ENCODE results near the gene PDE6D.

The PDE6D gene

GRCh38 chr2:231800493-231801091 is 19.5 kb upstream of the PDE6D start:
- no peak overlapping the region for H2AK5ac ChIP-seq (ENCODE audit: low read depth, low read length)
- H3K79me1 ChIP-seq (ENCODE audit: low read depth, low read length) = no peaks in the 10 kb centered on the region
- no peak overlapping the region for H3K4me2 ChIP-seq (ENCODE audit: insufficient read depth, low read length, poor library complexity, severe bottlenecking)
- H3K23ac ChIP-seq (ENCODE audit: low read depth, low read length, poor library complexity) = no peak overlapping the region
- no peak overlapping the region for H4K91ac ChIP-seq (ENCODE audit: low read depth, low read length, poor library complexity)
- H2BK5ac ChIP-seq (ENCODE audit: low read length) = no peak overlapping the region
- H3K4me3 ChIP-seq (ENCODE audit: low read length in 2 of 2) = no peak overlapping the region
- no peak overlapping the region for H2AFZ ChIP-seq (ENCODE audit: low read length)
- H4K8ac ChIP-seq (ENCODE audit: low read depth, low read length) = no peak overlapping the region
- no peak overlapping the region for H3K14ac ChIP-seq (ENCODE audit: low read length)
- no peak overlapping the region for H3K27ac ChIP-seq (replicated peaks; ENCODE audit: low read length)
- H2BK120ac ChIP-seq (ENCODE audit: low read depth, low read length) = no peak overlapping the region
- H3K27me3 ChIP-seq (ENCODE audit: control insufficient read depth in 3 of 3, insufficient read depth in 3 of 3, low read depth in 1 of 3, low read length in 3 of 3) = no peaks in the 10 kb centered on the region
- peaks cover 0 to 3% of the 10 kb centered on the region in 2 donors for H3K4me1 ChIP-seq (ENCODE audit: control insufficient read depth in 2 of 2, insufficient read depth in 1 of 2, low read depth in 1 of 2, low read length in 2 of 2)
- H3K18ac ChIP-seq (ENCODE audit: low read length) = no peak overlapping the region
- no peak overlapping the region for H2BK15ac ChIP-seq (ENCODE audit: low read length)
- H3K36me3 ChIP-seq (replicated peaks in 1 of 2; ENCODE audit: control insufficient read depth in 2 of 2, insufficient read depth in 2 of 2, low read length in 2 of 2) = peaks cover 25 to 83% of the 10 kb centered on the region in 2 donors
- H3K4ac ChIP-seq (ENCODE audit: low read length) = no peak overlapping the region
- no peak overlapping the region for H3K9ac ChIP-seq (ENCODE audit: low read depth, low read length, poor library complexity)
- DNase-seq (ENCODE audit: low spot score) = peak; percentile 24
- H3K9me3 ChIP-seq (replicated peaks in 1 of 2; ENCODE audit: control insufficient read depth in 2 of 2, insufficient read depth in 1 of 2, low read depth in 1 of 2, low read length in 2 of 2) = no peaks in the 10 kb centered on the region
- no CpG with 5 or more reads among the region's 6 CpGs for WGBS, 2 donors (ENCODE audit: extremely low coverage in 2 of 2, insufficient read length in 2 of 2, insufficient replicate concordance in 1 of 2)
- no peak overlapping the region for H2BK12ac ChIP-seq (ENCODE audit: low read length)

- no peak overlapping the region for H3K23ac ChIP-seq (ENCODE audit: low read depth, low read length, poor library complexity)
- no peak overlapping the region for H2BK120ac ChIP-seq (ENCODE audit: low read depth, low read length)
- no peak overlapping the region for H2BK5ac ChIP-seq (ENCODE audit: low read length)
- no peak overlapping the region for H3K4me2 ChIP-seq (ENCODE audit: insufficient read depth, low read length, poor library complexity, severe bottlenecking)
- H3K79me1 ChIP-seq (ENCODE audit: low read depth, low read length) = no peaks in the 10 kb centered on the region
- H3K9ac ChIP-seq (ENCODE audit: low read depth, low read length, poor library complexity) = no peak overlapping the region
- DNase-seq (ENCODE audit: low spot score) = no peak
- H3K27ac ChIP-seq (replicated peaks; ENCODE audit: low read length) = no peak overlapping the region
- H2BK12ac ChIP-seq (ENCODE audit: low read length) = no peak overlapping the region
- no peak overlapping the region for H3K18ac ChIP-seq (ENCODE audit: low read length)
- no peak overlapping the region for H3K4me3 ChIP-seq (ENCODE audit: low read length in 2 of 2)
- no peaks in the 10 kb centered on the region for H3K4me1 ChIP-seq (ENCODE audit: control insufficient read depth in 2 of 2, insufficient read depth in 1 of 2, low read depth in 1 of 2, low read length in 2 of 2)
- H3K36me3 ChIP-seq (replicated peaks in 1 of 2; ENCODE audit: control insufficient read depth in 2 of 2, insufficient read depth in 2 of 2, low read length in 2 of 2) = peaks cover 35 to 91% of the 10 kb centered on the region in 2 donors
- H3K27me3 ChIP-seq (ENCODE audit: control insufficient read depth in 3 of 3, insufficient read depth in 3 of 3, low read depth in 1 of 3, low read length in 3 of 3) = no peaks in the 10 kb centered on the region
- H2AFZ ChIP-seq (ENCODE audit: low read length) = no peak overlapping the region
- no peak overlapping the region for H3K4ac ChIP-seq (ENCODE audit: low read length)
- no peak overlapping the region for H2BK15ac ChIP-seq (ENCODE audit: low read length)
- no peak overlapping the region for H3K14ac ChIP-seq (ENCODE audit: low read length)
- H2AK5ac ChIP-seq (ENCODE audit: low read depth, low read length) = no peak overlapping the region
- WGBS, 2 donors (ENCODE audit: extremely low coverage in 2 of 2, insufficient read length in 2 of 2, insufficient replicate concordance in 1 of 2) = no CpG with 5 or more reads among the region's 9 CpGs
- no peak overlapping the region for H4K8ac ChIP-seq (ENCODE audit: low read depth, low read length)
- no peaks in the 10 kb centered on the region for H3K9me3 ChIP-seq (replicated peaks in 1 of 2; ENCODE audit: control insufficient read depth in 2 of 2, insufficient read depth in 1 of 2, low read depth in 1 of 2, low read length in 2 of 2)
- H4K91ac ChIP-seq (ENCODE audit: low read depth, low read length, poor library complexity) = no peak overlapping the region
Measured at GRCh38 chr2:231795525-231796327, 14.6 kb upstream of the PDE6D start.

DNA sequence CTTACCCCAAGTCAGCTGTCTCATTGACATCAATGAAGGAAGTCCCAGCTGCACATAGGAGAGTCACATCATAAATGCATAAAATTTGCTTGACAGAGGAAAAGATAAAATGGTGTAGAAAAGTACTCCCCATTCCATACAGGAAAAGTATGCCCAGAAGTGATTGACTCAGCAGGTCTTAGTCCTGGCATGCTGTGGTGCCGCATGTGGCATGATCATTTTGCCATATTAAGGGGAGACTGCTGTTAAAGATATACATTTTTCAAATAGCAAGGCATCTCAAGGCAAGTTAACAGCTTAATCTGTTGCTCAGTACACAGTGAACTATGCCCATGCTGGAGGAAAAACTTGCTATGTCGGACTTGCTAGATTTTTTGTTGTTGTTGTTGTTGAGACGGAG is 13.3 kb upstream of the PDE6D start:
- Histone ChIP-seq H2AK5ac (ENCODE audit: low read depth, low read length) (no peak overlapping the region), H3K36me3 (replicated peaks in 1 of 2; ENCODE audit: control insufficient read depth in 2 of 2, insufficient read depth in 2 of 2, low read length in 2 of 2) (peaks cover 40 to 90% of the 10 kb centered on the region in 2 donors), H2BK120ac (ENCODE audit: low read depth, low read length) (no peak overlapping the region)

DNA sequence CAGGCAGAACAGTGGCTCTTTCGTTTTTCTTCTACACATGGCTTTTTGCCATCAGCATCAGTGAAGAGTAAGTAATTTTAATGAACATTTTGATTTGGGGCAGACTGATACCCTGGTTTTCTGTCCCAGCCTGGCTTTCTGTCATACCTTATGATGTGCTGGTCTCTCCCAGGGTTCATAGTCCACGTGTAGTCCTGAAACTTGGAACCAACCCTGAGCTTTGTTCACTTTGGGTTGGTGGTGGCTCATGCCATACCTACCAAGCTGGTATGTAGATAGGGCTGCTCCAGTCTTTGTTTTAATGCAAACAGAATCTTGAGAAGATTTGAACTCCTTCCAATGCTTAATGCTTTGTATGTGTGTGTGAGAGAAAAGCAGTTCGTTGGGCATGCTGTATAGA is 10.0 kb upstream of the PDE6D start:
- no peak overlapping the region for H2BK12ac ChIP-seq (ENCODE audit: low read length)
- H3K36me3 ChIP-seq (replicated peaks in 1 of 2; ENCODE audit: control insufficient read depth in 2 of 2, insufficient read depth in 2 of 2, low read length in 2 of 2) = peaks cover 28 to 76% of the 10 kb centered on the region in 2 donors
- WGBS, 2 donors (ENCODE audit: extremely low coverage in 2 of 2, insufficient read length in 2 of 2, insufficient replicate concordance in 1 of 2) = no CpG with 5 or more reads among the region's 3 CpGs
- H3K4me3 ChIP-seq (ENCODE audit: low read length in 2 of 2) = no peak overlapping the region
- no peak overlapping the region for H3K4ac ChIP-seq (ENCODE audit: low read length)
- H4K8ac ChIP-seq (ENCODE audit: low read depth, low read length) = no peak overlapping the region
- no peaks in the 10 kb centered on the region for H3K27me3 ChIP-seq (ENCODE audit: control insufficient read depth in 3 of 3, insufficient read depth in 3 of 3, low read depth in 1 of 3, low read length in 3 of 3)
- H3K18ac ChIP-seq (ENCODE audit: low read length) = no peak overlapping the region
- no peaks in the 10 kb centered on the region for H3K9me3 ChIP-seq (replicated peaks in 1 of 2; ENCODE audit: control insufficient read depth in 2 of 2, insufficient read depth in 1 of 2, low read depth in 1 of 2, low read length in 2 of 2)
- no peak overlapping the region for H3K14ac ChIP-seq (ENCODE audit: low read length)
- H2AK5ac ChIP-seq (ENCODE audit: low read depth, low read length) = no peak overlapping the region
- no peak overlapping the region for H2BK120ac ChIP-seq (ENCODE audit: low read depth, low read length)
- H3K4me1 ChIP-seq (ENCODE audit: control insufficient read depth in 2 of 2, insufficient read depth in 1 of 2, low read depth in 1 of 2, low read length in 2 of 2) = peaks cover 2 to 8% of the 10 kb centered on the region in 2 donors
- H3K4me2 ChIP-seq (ENCODE audit: insufficient read depth, low read length, poor library complexity, severe bottlenecking) = no peak overlapping the region
- peaks cover 2% of the 10 kb centered on the region for H3K79me1 ChIP-seq (ENCODE audit: low read depth, low read length)
- H3K9ac ChIP-seq (ENCODE audit: low read depth, low read length, poor library complexity) = no peak overlapping the region
- H3K27ac ChIP-seq (replicated peaks; ENCODE audit: low read length) = no peak overlapping the region
- H2BK15ac ChIP-seq (ENCODE audit: low read length) = no peak overlapping the region
- H3K23ac ChIP-seq (ENCODE audit: low read depth, low read length, poor library complexity) = no peak overlapping the region
- DNase-seq (ENCODE audit: low spot score) = no peak
- no peak overlapping the region for H2BK5ac ChIP-seq (ENCODE audit: low read length)
- no peak overlapping the region for H4K91ac ChIP-seq (ENCODE audit: low read depth, low read length, poor library complexity)
- H2AFZ ChIP-seq (ENCODE audit: low read length) = no peak overlapping the region

More for the DNA sequence above, 13.3 kb upstream of the PDE6D start:
- H3K27me3 ChIP-seq (ENCODE audit: control insufficient read depth in 3 of 3, insufficient read depth in 3 of 3, low read depth in 1 of 3, low read length in 3 of 3) = no peaks in the 10 kb centered on the region
- H3K79me1 ChIP-seq (ENCODE audit: low read depth, low read length) = no peaks in the 10 kb centered on the region
- H3K4me1 ChIP-seq (ENCODE audit: control insufficient read depth in 2 of 2, insufficient read depth in 1 of 2, low read depth in 1 of 2, low read length in 2 of 2) = no peaks in the 10 kb centered on the region
- H4K8ac ChIP-seq (ENCODE audit: low read depth, low read length) = no peak overlapping the region
- WGBS, 2 donors (ENCODE audit: extremely low coverage in 2 of 2, insufficient read length in 2 of 2, insufficient replicate concordance in 1 of 2) = no CpG with 5 or more reads among the region's 3 CpGs
- H3K9ac ChIP-seq (ENCODE audit: low read depth, low read length, poor library complexity) = no peak overlapping the region
- no peak overlapping the region for H3K18ac ChIP-seq (ENCODE audit: low read length)
- H2AFZ ChIP-seq (ENCODE audit: low read length) = no peak overlapping the region
- H3K27ac ChIP-seq (replicated peaks; ENCODE audit: low read length) = no peak overlapping the region
- no peak overlapping the region for H2BK5ac ChIP-seq (ENCODE audit: low read length)
- no peak overlapping the region for H2BK12ac ChIP-seq (ENCODE audit: low read length)
- H2BK15ac ChIP-seq (ENCODE audit: low read length) = no peak overlapping the region
- no peak overlapping the region for H4K91ac ChIP-seq (ENCODE audit: low read depth, low read length, poor library complexity)
- H3K4ac ChIP-seq (ENCODE audit: low read length) = no peak overlapping the region
- no peak overlapping the region for H3K4me2 ChIP-seq (ENCODE audit: insufficient read depth, low read length, poor library complexity, severe bottlenecking)
- no peak for DNase-seq (ENCODE audit: low spot score)
- H3K23ac ChIP-seq (ENCODE audit: low read depth, low read length, poor library complexity) = no peak overlapping the region
- no peak overlapping the region for H3K4me3 ChIP-seq (ENCODE audit: low read length in 2 of 2)
- H3K9me3 ChIP-seq (replicated peaks in 1 of 2; ENCODE audit: control insufficient read depth in 2 of 2, insufficient read depth in 1 of 2, low read depth in 1 of 2, low read length in 2 of 2) = no peaks in the 10 kb centered on the region
- H3K14ac ChIP-seq (ENCODE audit: low read length) = no peak overlapping the region

Data from neuronal stem cell (in vitro differentiated cells).